H4 (cell line): ENCODE data around the gene DZANK1. TPM values are rescaled to one million over a fixed set of nuclear protein-coding genes. Genes with fewer than 3 reads are reported as not detected.
"Not testable (repeated sequence)": the region's sequence is repeated elsewhere in the genome, so short reads cannot be mapped to it uniquely, and the experiment has no call there.

Source experiments
- DNase-seq: peaks from one replicate; pipeline ENCODE4 v3.0.0-alpha.2; 2015; ENCODE audit warnings: low spot score
- total RNA-seq: library from RNA; depleted of rRNA; stranded (reverse); fragments of >200 nt; shearing (Covaris generic); gene quantifications from 2 replicates; pipeline ENCODE4 v1.2.3, GENCODE V29; 2014; rRNA removed

The DZANK1 gene
- total RNA-seq, 1 experiment from 2014 or later, result 0.66 TPM

DNA sequence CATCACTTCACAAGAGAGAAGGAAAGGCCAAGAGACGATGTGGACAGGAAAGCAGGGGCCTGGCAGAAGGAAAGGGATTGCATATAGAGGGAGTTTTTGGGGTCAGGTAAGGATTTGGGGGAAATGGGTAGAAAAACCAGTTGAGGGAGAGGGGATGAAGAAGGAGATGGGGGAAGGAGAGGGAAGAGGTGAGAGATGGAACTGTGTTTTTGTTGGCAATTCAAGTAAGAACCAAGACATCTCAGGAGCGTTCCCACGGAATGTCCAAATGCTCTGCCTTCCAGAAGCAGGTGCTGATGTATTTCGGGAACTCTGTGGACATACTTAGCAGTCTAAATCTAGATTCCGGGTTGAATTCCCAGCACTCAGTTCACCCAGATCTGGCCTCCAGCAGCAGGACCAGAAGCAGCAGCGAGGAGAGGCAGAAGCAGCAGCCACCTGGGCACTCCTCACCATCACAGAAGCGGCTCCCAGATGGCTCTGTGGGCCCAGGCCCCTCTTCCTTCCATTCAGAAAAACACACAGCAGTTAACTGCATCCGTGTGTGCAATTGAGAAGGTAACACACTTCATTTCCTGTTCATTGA, 88.8 kb downstream of the DZANK1 start:
- DNase-seq, result no peak

GRCh38 chr20:18375551-18375950, 91.3 kb downstream of the DZANK1 start:
- not testable (repeated sequence) for DNase-seq

DNA sequence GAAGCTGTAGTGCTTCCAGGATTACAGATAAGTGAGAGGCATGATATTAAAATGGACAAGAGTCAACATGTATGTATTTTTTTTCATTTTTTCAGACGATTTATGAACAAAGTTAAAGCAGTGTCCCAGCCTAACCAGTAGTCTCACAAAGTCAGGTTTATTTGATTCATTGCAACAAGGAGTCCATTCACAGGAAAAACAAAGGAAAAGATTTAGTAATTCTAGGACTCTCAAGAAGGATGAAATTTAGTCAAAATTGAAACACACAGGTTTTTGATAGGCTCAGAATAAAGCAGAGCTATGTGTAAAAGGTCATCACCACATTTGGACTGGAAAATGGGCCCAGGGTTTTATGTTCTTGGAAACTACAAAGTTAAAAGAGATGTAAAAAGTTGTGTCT, 94.5 kb downstream of the DZANK1 start:
- DNase-seq, result no peak

- no peak for DNase-seq
Measured at GRCh38 chr20:18364768-18365167, 102.1 kb downstream of the DZANK1 start.

DNA sequence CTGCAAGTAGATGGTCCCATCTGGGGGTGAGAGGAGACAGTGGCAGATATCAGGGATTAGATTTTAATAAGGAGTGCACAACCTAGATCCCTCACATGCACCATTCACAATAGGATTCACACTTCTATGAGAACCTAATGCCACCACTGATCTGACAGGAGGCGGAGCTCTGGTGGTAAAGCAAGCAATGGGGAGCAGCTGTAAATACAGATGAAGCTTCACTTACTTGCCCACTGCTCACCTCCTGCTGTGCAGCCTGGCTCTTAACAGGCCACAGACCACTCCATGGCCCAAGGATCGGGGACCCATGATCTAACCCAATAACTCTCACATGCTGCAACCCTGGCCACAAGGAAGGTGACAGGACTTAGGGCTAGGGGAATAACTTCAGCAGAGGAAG, 103.1 kb downstream of the DZANK1 start:
- no peak for DNase-seq

DNA sequence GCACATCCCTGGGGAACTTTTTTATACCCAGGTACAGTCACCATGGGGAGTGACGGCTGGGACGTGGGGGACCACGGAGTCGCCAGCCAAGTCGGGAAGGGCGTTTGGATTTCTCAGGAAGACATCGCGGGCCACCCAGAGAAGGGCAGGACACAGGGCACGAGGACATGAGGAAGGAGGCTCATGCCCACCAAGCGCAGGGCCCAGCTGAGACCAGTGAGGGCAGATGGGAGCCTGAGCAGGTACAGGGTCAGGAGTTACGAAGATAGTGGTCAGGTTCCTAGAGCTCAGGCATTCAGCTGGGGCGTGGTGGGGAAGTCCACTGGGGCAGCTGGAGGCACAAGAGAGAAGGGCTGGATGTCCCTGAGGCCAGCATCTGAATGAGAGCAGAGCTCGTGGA, 103.9 kb downstream of the DZANK1 start:
- DNase-seq, result no peak

GRCh38 chr20:18361678-18362077, 105.2 kb downstream of the DZANK1 start:
- DNase-seq, result no peak

GRCh38 chr20:18360635-18361034, 106.2 kb downstream of the DZANK1 start:
- no peak for DNase-seq

GRCh38 chr20:18359854-18360253, 107.0 kb downstream of the DZANK1 start:
- no peak for DNase-seq

DNA sequence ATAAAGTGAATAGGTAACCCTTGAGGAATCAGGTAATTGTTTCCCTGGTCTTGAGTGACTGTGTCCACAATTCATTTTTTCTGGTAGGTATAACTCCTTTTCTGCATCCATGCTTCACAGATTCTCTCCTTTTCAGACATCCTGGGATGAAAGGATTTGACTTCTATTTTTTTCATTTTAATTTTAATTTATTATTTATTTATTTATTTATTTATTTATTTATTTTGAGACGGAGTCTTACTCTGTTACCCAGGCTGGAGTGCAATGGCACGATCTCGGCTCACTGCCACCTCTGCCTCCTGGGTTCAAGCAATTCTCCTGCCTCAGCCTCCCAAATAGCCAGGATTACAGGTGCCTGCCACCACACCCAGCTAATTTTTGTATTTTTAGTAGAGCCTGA, 117.1 kb downstream of the DZANK1 start:
- DNase-seq, result not testable (repeated sequence)

Other genes starting within 250 kb of the DZANK1 start
- 9.5 and 10.8 TPM in 2 replicates for gene ZNF133, start 178.5 kb downstream of the DZANK1 start, total RNA-seq
- gene POLR3F, start 360 bp upstream of the DZANK1 start, total RNA-seq, result 14.4 and 17.5 TPM in 2 replicates
- 10.7 and 19.0 TPM in 2 replicates for gene RBBP9, start 30.2 kb upstream of the DZANK1 start, total RNA-seq
- gene SEC23B, start 40.9 kb upstream of the DZANK1 start, total RNA-seq, result 45.8 and 50.2 TPM in 2 replicates
- 148 and 149 TPM in 2 replicates for gene SMIM26, start 100.4 kb upstream of the DZANK1 start, total RNA-seq
- gene DTD1, start 121.0 kb upstream of the DZANK1 start, total RNA-seq, result 78.0 and 108 TPM in 2 replicates